OCI-LY7 (cell line): ENCODE data around the gene KCNJ11. TPM values are rescaled to one million over a fixed set of nuclear protein-coding genes. Genes with fewer than 3 reads are reported as not detected.

ENCODE experiments used
- BruUV-seq: library from RNA; stranded (reverse); fragments of 400-500 nt; replicated peaks from 2 replicates; lab custom pipeline; 2021; lab: Mats Ljungman, UMichigan
- CTCF ChIA-PET: fragments of 300-600 bp; sonication (Branson Sonifier 250); formaldehyde crosslinking; loops from one replicate; lab custom pipeline; 2022; ENCODE audit warnings: antibody characterized with exemption; ENCODE audit not compliant: unreplicated experiment; lab: Charles Lee
- POLR2A ChIA-PET: fragments of 300-600 bp; sonication (Branson Sonifier 250); formaldehyde crosslinking; loops from one replicate; lab custom pipeline; 2022; ENCODE audit warnings: antibody characterized with exemption; lab: Charles Lee
- DNase-seq: peaks from one replicate; pipeline ENCODE4 v3.0.0-alpha.2; 2015; ENCODE audit warnings: low spot score
- H2AFZ ChIP-seq: fragments of 200-600 bp; sonication (generic), shearing (Covaris generic); 2 replicates; pipeline ENCODE4 v1.6.1; 2014; ENCODE audit warnings: mild to moderate bottlenecking, antibody characterized with exemption, low read length, moderate library complexity
- H3K27ac ChIP-seq: fragments of 200-600 bp; sonication (generic); 2 replicates; pipeline ENCODE4 v1.5.1; 2014; ENCODE audit warnings: mixed run types, low read depth, mild to moderate bottlenecking, moderate library complexity, low read length, inconsistent platforms; ENCODE audit not compliant: poor library complexity, severe bottlenecking
- H3K36me3 ChIP-seq: fragments of 200-600 bp; sonication (generic); 2 replicates; pipeline ENCODE4 v1.6.1; 2014; ENCODE audit warnings: mild to moderate bottlenecking, antibody characterized with exemption, low read length, moderate library complexity, mixed read lengths; ENCODE audit not compliant: insufficient read depth
- H3K4me1 ChIP-seq: fragments of 200-600 bp; sonication (generic); 2 replicates; pipeline ENCODE4 v1.5.1; 2014; ENCODE audit warnings: mild to moderate bottlenecking, low read length; ENCODE audit not compliant: insufficient read depth, poor library complexity, severe bottlenecking
- H3K4me2 ChIP-seq: fragments of 200-600 bp; sonication (generic); 2 replicates; pipeline ENCODE4 v1.6.1; 2014; ENCODE audit warnings: mild to moderate bottlenecking, low read length
- H3K4me3 ChIP-seq: fragments of 200-600 bp; sonication (generic); 2 replicates; pipeline ENCODE4 v1.5.1; 2014; ENCODE audit warnings: mild to moderate bottlenecking, low read depth, low read length; ENCODE audit not compliant: poor library complexity, severe bottlenecking
- H3K79me2 ChIP-seq: fragments of 200-600 bp; sonication (generic); 2 replicates; pipeline ENCODE4 v1.6.1; 2016; ENCODE audit warnings: low read depth, mild to moderate bottlenecking, low read length, moderate library complexity, mixed read lengths; ENCODE audit not compliant: insufficient read depth
- H3K9me2 ChIP-seq: fragments of 200-600 bp; sonication (generic); 2 replicates; pipeline ENCODE4 v1.6.1; 2016; ENCODE audit warnings: mild to moderate bottlenecking, low read length, mixed read lengths; ENCODE audit not compliant: insufficient read depth
- H3K9me3 ChIP-seq: fragments of 200-600 bp; sonication (generic); 2 replicates; pipeline ENCODE4 v1.6.1; 2014; ENCODE audit warnings: mild to moderate bottlenecking, mixed run types, low read length, mixed read lengths
- H4K20me1 ChIP-seq: fragments of 200-600 bp; sonication (generic); 2 replicates; pipeline ENCODE4 v1.6.1; 2014; ENCODE audit warnings: mild to moderate bottlenecking, antibody characterized with exemption, low read length, moderate library complexity, mixed read lengths; ENCODE audit not compliant: insufficient read depth
- EZH2phosphoT487 ChIP-seq: fragments of 200-600 bp; sonication (generic); IDR thresholded peaks from 2 replicates; pipeline ENCODE4 v1.6.1; 2018; ENCODE audit warnings: low read depth, borderline replicate concordance, mild to moderate bottlenecking, mixed run types, antibody characterized with exemption, low read length, moderate library complexity, mixed read lengths
- intact Hi-C: fragments of 100-400 bp; cut with micrococcal nuclease; formaldehyde crosslinking; loops from one replicate; pipeline ENCODE4 v1.10.0; 2022; ENCODE audit not compliant: unreplicated experiment
- total RNA-seq, 2 experiments: library from RNA; depleted of rRNA in 1 of 2; stranded (reverse); fragments of >200 nt in 1 of 2; shearing (Covaris generic) in 1 of 2; gene quantifications; 2 replicates each; pipeline ENCODE4 v1.2.3, GENCODE V29; 2014 to 2022
- TF ChIP-seq, protein P1 (sequence below): fragments of 200-600 bp; sonication (generic); conservative IDR thresholded peaks from 2 replicates; pipeline ENCODE4 v1.5.1; 2014; ENCODE audit warnings: mild to moderate bottlenecking, antibody characterized with exemption, low read length, moderate library complexity, mixed read lengths

Gene KCNJ11
- total RNA-seq, 2 experiments from 2014 or later, result 7.0 to 8.0 TPM

GRCh38 chr11:17405232-17406005, 17.0 kb upstream of the KCNJ11 start:
- intact Hi-C loops, result no loop called here
- TF ChIP-seq, protein P1, sequence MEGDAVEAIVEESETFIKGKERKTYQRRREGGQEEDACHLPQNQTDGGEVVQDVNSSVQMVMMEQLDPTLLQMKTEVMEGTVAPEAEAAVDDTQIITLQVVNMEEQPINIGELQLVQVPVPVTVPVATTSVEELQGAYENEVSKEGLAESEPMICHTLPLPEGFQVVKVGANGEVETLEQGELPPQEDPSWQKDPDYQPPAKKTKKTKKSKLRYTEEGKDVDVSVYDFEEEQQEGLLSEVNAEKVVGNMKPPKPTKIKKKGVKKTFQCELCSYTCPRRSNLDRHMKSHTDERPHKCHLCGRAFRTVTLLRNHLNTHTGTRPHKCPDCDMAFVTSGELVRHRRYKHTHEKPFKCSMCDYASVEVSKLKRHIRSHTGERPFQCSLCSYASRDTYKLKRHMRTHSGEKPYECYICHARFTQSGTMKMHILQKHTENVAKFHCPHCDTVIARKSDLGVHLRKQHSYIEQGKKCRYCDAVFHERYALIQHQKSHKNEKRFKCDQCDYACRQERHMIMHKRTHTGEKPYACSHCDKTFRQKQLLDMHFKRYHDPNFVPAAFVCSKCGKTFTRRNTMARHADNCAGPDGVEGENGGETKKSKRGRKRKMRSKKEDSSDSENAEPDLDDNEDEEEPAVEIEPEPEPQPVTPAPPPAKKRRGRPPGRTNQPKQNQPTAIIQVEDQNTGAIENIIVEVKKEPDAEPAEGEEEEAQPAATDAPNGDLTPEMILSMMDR, result no peak
- TF ChIP-seq EZH2phosphoT487, result no peak
- peaks cover 30% of the 10 kb centered on the region for H3K4me1 ChIP-seq
- H3K4me3 ChIP-seq, result no peak overlapping the region
- BruUV-seq, result no TSS peak
- no peaks in the 10 kb centered on the region for H3K36me3 ChIP-seq
- no peaks in the 10 kb centered on the region for H3K9me2 ChIP-seq
- H2AFZ ChIP-seq, result peak overlapping the region; percentile 3; the same call in 1 of the 2 replicates
- no peak for DNase-seq
- H4K20me1 ChIP-seq, result no peaks in the 10 kb centered on the region
- H3K4me2 ChIP-seq, result no peak overlapping the region
- no peak overlapping the region for H3K27ac ChIP-seq
- ChIA-PET CTCF (no interaction called here), POLR2A (no interaction called here)
- no peaks in the 10 kb centered on the region for H3K9me3 ChIP-seq
- no peaks in the 10 kb centered on the region for H3K79me2 ChIP-seq

GRCh38 chr11:17403980-17404759, 15.7 kb upstream of the KCNJ11 start:
- no peaks in the 10 kb centered on the region for H4K20me1 ChIP-seq
- no peak overlapping the region for H3K4me3 ChIP-seq
- intact Hi-C loops, result no loop called here
- H3K9me2 ChIP-seq, result no peaks in the 10 kb centered on the region
- H3K79me2 ChIP-seq, result no peaks in the 10 kb centered on the region
- H3K36me3 ChIP-seq, result no peaks in the 10 kb centered on the region
- H3K9me3 ChIP-seq, result no peaks in the 10 kb centered on the region
- no peak overlapping the region for H3K27ac ChIP-seq
- peaks cover 37% of the 10 kb centered on the region for H3K4me1 ChIP-seq
- no peak overlapping the region for H2AFZ ChIP-seq
- H3K4me2 ChIP-seq, result no peak overlapping the region
- ChIA-PET CTCF (interaction anchor here (0.5 kb wide), 1 partner anchor 20 kb away, joined by 3 read pairs; no protein-coding TSS in a partner anchor), POLR2A (no interaction called here)
- peak; percentile 27 for DNase-seq
- BruUV-seq, result no TSS peak
- no peak for TF ChIP-seq EZH2phosphoT487
- TF ChIP-seq, protein P1, result no peak
